ENCODE results near the gene SLC46A1. TPM values are rescaled to one million over a fixed set of nuclear protein-coding genes. Genes with fewer than 3 reads are reported as not detected.

The SLC46A1 gene
- polyA plus RNA-seq, 4 donors, result 13.3 to 18.6 (median 13.4) TPM

GRCh38 chr17:28385037-28385400, 21.0 kb downstream of the SLC46A1 start:
- no peak for DNase-seq (ENCODE audit: low read depth in 4 of 4, low spot score in 2 of 4)

GRCh38 chr17:28384281-28385036, 21.6 kb downstream of the SLC46A1 start:
- DNase-seq (ENCODE audit: low read depth in 4 of 4, low spot score in 2 of 4), result no peak

- no peak for DNase-seq (ENCODE audit: low read depth in 4 of 4, low spot score in 2 of 4)
Observed at GRCh38 chr17:28381141-28381825, 24.7 kb downstream of the SLC46A1 start.

- no peak for DNase-seq (ENCODE audit: low read depth in 4 of 4, low spot score in 2 of 4)
Observed at GRCh38 chr17:28379814-28380801, 25.9 kb downstream of the SLC46A1 start.

- no peak for DNase-seq (ENCODE audit: low read depth in 4 of 4, low spot score in 2 of 4)
Observed at GRCh38 chr17:28372945-28373274, 33.1 kb downstream of the SLC46A1 start.

GRCh38 chr17:28372203-28372944, 33.6 kb downstream of the SLC46A1 start:
- DNase-seq (ENCODE audit: low read depth in 4 of 4, low spot score in 2 of 4), result no peak

- peak in 3 of 4 donors; percentile 79 to 85 (median 85) for DNase-seq (ENCODE audit: low read depth in 4 of 4, low spot score in 2 of 4)
Observed at GRCh38 chr17:28371245-28372202, 34.5 kb downstream of the SLC46A1 start, which contains the start of gene SARM1. Gene SARM1 (plus strand): TSS chr17:28371694. CDS start chr17:28372033, 339 bp downstream.

GRCh38 chr17:28370744-28371103, 35.3 kb downstream of the SLC46A1 start:
- no peak for DNase-seq (ENCODE audit: low read depth in 4 of 4, low spot score in 2 of 4)

- DNase-seq (ENCODE audit: low read depth in 4 of 4, low spot score in 2 of 4), result no peak
Observed at GRCh38 chr17:28370035-28370743, 35.8 kb downstream of the SLC46A1 start, which contains the start of gene VTN. Gene VTN (minus strand): TSS chr17:28370307. CDS start chr17:28370203, 104 bp downstream.

- no peak for DNase-seq (ENCODE audit: low read depth in 4 of 4, low spot score in 2 of 4)
Observed at GRCh38 chr17:28369684-28370034, 36.4 kb downstream of the SLC46A1 start.

GRCh38 chr17:28368915-28369683, 36.9 kb downstream of the SLC46A1 start:
- no peak for DNase-seq (ENCODE audit: low read depth in 4 of 4, low spot score in 2 of 4)

- no peak for DNase-seq (ENCODE audit: low read depth in 4 of 4, low spot score in 2 of 4)
Observed at GRCh38 chr17:28368306-28368831, 37.6 kb downstream of the SLC46A1 start.

GRCh38 chr17:28367641-28368305, 38.2 kb downstream of the SLC46A1 start:
- no peak for DNase-seq (ENCODE audit: low read depth in 4 of 4, low spot score in 2 of 4)

GRCh38 chr17:28366605-28367004, 39.4 kb downstream of the SLC46A1 start:
- no peak for DNase-seq (ENCODE audit: low read depth in 4 of 4, low spot score in 2 of 4)

GRCh38 chr17:28365487-28365886, 40.5 kb downstream of the SLC46A1 start:
- DNase-seq (ENCODE audit: low read depth in 4 of 4, low spot score in 2 of 4), result no peak

- DNase-seq (ENCODE audit: low read depth in 4 of 4, low spot score in 2 of 4), result no peak
Observed at GRCh38 chr17:28364665-28365363, 41.2 kb downstream of the SLC46A1 start, which contains the start of gene SEBOX. Gene SEBOX (minus strand): TSS chr17:28365199. CDS start chr17:28365151, 48 bp downstream.

Measured in left renal cortex interstitium (tissue), 4 donors.